Measurements from ENCODE around the gene TEKT5.

TEKT5 gene

DNA sequence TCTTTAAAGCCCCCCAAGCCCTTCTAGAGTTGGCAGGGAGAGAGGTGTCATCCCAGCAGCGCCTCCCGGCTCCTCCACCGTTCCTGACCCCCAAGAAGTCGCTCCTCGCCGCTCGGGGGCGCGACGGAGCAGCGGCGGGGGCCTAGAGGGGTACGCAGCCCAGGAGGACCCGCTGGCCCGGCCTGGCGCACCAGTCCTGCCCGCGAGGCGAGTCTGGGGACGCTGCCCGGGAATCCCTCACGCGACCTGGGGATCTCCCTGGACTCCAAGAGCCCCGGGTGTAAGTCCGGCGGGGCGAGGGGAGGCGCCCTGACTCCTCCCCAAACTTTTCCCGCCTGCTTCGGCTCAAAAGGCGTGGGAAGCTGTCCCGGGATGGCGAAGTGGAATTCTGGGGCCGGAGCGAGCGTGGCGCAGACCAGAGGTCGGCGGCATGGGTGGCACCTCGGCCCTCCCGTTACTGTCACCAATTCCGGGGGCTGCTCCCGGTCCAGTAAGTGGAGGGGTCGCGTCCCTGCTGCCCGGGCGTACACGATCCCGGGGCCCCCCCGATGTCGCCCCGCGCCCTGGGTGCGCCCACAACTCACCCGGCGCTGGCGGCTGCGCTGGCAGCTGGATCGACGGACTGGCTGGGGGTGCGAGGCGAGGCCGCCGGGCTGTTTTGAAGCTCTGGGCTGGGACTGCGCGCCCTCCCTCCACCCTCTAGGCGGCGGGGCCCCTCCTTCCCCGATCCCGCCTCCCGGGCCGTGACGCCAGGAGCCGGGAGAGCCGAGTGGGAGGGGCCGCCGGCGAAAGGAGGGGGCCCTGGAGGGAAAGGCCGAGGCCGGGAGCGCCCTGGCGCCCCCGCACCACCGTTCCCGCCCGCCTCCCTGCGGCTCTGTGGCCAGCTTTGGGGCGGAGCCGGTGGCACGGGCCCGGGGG, 114.5 kb downstream of the TEKT5 start, which contains the start of gene EMP2:
Gene EMP2 (minus strand): TSS at position 634 of the 918 bp plus-strand sequence. CDS start 32,981 bp downstream, outside the sequence.
- DNase-seq = peak in 25 of 56 donors; percentile 2 to 62 (median 15)

DNA sequence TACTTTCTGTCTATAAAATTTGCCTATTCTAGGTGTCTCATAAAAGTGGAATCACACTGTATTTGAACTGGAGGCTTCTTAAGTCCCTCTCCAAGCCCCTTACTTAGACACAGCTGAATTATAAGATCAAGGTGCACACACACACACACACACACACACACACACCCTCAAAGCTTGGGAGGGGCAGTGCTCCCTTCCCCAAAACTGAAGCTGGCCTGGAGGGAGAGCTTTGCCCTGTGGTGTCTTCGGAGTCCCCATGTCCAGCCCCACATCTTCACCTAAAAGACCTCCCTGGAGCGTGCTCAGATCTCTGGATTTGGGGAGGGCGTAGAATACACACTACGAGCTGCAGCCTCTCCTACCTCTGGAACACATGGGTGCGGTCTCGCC, 115.2 kb downstream of the TEKT5 start:
- no peak for DNase-seq

DNA sequence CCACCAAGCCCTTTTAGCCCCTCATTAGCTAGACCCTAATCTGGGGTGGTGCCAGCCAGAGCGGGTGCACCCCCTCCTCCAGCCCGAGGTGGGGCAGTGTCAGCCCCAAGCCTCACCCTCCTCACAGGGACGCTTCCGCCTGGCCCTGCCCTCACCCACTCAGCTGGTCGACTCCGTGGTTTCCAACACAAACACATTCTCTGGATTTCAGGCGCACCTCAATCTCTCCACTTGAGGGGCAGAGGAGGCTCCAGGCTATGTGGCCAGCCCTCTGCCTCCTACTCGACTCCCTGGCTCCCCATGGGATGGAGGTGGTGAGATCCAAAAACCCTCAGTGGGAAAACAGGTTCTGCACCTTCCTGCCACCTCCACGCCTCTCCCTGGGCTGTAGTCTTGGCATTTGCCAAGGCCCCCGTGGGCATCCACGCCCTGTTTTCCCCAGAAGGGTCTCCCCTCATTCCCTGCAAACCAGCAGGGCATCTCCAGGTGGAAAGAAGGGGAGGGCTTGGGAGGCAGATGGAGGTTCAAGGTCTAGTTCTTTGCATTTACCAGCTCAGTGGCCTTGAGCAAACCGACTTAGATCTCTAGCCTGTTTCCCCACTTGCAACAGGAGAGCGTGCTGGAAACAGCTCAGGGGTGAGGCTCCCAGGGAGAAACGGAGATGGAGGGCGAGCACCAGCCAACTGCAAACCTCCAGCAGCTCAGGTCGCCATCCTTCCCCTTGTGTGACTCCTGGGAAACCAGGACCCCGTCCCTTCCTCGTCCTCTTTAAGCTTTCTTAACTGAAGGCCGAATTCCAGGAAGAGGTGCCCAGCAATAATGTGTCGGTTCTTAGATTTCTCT, 116.0 kb downstream of the TEKT5 start:
- DNase-seq = no peak
